ENCODE data around the gene PRTN3.

Gene PRTN3

DNA sequence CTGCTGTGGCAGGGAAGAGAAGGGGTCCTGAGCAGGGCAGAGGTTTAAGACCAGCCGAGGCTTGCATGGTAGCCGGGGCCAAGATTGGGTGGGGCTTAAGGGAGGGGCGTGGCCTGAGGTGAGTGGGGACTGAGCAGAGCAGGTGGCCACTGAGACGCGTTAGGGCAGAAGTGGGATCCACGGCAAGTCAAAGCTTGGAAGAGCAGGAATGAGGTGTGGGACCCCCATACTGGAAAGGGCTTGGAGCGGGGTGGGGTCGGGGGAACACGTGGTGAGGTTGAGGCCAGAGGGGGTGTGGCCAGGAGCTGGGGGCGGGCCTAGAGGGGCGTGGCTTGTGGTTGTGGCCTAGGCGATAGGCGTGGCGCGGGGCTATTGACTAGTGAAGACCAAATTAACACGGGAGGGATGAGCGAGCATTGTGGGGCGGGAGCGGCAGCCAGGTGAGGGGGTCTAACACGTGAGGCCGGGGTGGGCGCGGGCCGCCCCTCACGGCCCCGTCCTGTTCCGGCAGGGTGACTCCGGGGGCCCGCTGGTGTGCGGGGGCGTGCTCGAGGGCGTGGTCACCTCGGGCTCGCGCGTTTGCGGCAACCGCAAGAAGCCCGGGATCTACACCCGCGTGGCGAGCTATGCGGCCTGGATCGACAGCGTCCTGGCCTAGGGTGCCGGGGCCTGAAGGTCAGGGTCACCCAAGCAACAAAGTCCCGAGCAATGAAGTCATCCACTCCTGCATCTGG is 21.9 kb downstream of the PRTN3 start:
- H3K27ac ChIP-seq (ENCODE audit: poor library complexity, severe bottlenecking): no peak overlapping the region
- no peaks in the 10 kb centered on the region for H3K36me3 ChIP-seq (ENCODE audit: low read depth)
- H3K4me1 ChIP-seq (ENCODE audit: insufficient read depth, poor library complexity, severe bottlenecking): peaks cover 3% of the 10 kb centered on the region
- DNase-seq (ENCODE audit: low spot score) (no peak), ATAC-seq (ENCODE audit: low read depth) (peak; percentile 48)
- TF ChIP-seq, protein P1, sequence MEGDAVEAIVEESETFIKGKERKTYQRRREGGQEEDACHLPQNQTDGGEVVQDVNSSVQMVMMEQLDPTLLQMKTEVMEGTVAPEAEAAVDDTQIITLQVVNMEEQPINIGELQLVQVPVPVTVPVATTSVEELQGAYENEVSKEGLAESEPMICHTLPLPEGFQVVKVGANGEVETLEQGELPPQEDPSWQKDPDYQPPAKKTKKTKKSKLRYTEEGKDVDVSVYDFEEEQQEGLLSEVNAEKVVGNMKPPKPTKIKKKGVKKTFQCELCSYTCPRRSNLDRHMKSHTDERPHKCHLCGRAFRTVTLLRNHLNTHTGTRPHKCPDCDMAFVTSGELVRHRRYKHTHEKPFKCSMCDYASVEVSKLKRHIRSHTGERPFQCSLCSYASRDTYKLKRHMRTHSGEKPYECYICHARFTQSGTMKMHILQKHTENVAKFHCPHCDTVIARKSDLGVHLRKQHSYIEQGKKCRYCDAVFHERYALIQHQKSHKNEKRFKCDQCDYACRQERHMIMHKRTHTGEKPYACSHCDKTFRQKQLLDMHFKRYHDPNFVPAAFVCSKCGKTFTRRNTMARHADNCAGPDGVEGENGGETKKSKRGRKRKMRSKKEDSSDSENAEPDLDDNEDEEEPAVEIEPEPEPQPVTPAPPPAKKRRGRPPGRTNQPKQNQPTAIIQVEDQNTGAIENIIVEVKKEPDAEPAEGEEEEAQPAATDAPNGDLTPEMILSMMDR (IDR thresholded peaks at IDR 0.05; ENCODE audit: poor library complexity, severe bottlenecking): no peak
- H3K4me3 ChIP-seq (ENCODE audit: severe bottlenecking): no peak overlapping the region
- no peaks in the 10 kb centered on the region for H3K9me3 ChIP-seq (ENCODE audit: severe bottlenecking)
- H3K27me3 ChIP-seq (ENCODE audit: insufficient read depth, poor library complexity, severe bottlenecking): peaks cover 6% of the 10 kb centered on the region

DNA sequence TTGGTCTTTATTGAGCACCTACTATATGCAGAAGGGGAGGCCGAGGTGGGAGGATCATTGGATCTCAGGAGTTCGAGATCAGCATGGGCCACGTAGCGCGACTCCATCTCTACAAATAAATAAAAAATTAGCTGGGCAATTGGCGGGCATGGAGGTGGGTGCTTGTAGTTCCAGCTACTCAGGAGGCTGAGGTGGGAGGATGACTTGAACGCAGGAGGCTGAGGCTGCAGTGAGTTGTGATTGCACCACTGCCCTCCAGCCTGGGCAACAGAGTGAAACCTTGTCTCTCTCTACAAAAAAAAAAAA is 22.5 kb downstream of the PRTN3 start:
- Histone ChIP-seq H3K27ac (ENCODE audit: poor library complexity, severe bottlenecking) (no peak overlapping the region), H3K9me3 (ENCODE audit: severe bottlenecking) (no peaks in the 10 kb centered on the region), H3K27me3 (ENCODE audit: insufficient read depth, poor library complexity, severe bottlenecking) (peaks cover 6% of the 10 kb centered on the region), H3K36me3 (ENCODE audit: low read depth) (peaks cover under 1% of the 10 kb centered on the region), H3K4me3 (ENCODE audit: severe bottlenecking) (no peak overlapping the region), H3K4me1 (ENCODE audit: insufficient read depth, poor library complexity, severe bottlenecking) (peaks cover 3% of the 10 kb centered on the region)
- TF ChIP-seq, protein P1 (IDR thresholded peaks at IDR 0.05; ENCODE audit: poor library complexity, severe bottlenecking): no peak
- DNase-seq (ENCODE audit: low spot score) (no peak), ATAC-seq (ENCODE audit: low read depth) (no peak)

DNA sequence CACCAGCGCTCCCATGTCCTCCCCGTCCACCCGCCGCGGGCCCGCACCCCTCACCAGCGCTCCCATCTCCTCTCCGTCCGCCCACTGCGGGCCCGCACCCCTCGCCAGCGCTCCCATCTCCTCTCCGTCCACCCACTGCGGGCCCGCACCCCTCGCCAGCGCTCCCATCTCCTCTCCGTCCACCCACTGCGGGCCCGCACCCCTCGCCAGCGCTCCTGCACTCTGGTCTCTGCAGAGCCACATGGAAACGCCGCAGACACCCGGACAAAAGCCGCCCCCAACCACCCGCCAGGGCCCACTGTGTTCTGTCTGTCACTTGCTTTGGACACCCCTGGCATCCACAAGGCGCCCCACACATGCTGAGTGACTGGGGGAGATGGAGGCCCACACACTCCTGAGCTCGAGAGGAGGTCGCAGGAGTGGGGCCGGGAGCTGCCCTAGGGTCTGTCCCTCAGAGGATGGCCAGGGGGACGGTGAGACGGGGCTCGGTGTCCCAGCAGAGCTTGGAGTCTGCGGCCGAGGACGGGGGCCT is 26.0 kb downstream of the PRTN3 start:
- no peaks in the 10 kb centered on the region for H3K9me3 ChIP-seq (ENCODE audit: severe bottlenecking)
- no peaks in the 10 kb centered on the region for H3K27me3 ChIP-seq (ENCODE audit: insufficient read depth, poor library complexity, severe bottlenecking)
- H3K4me3 ChIP-seq (ENCODE audit: severe bottlenecking): no peak overlapping the region
- no peak overlapping the region for H3K27ac ChIP-seq (ENCODE audit: poor library complexity, severe bottlenecking)
- no peak for ATAC-seq (ENCODE audit: low read depth)
- TF ChIP-seq, protein P1 (IDR thresholded peaks at IDR 0.05; ENCODE audit: poor library complexity, severe bottlenecking): no peak
- no peak for DNase-seq (ENCODE audit: low spot score)
- H3K36me3 ChIP-seq (ENCODE audit: low read depth): peaks cover 16% of the 10 kb centered on the region
- H3K4me1 ChIP-seq (ENCODE audit: insufficient read depth, poor library complexity, severe bottlenecking): peaks cover 9% of the 10 kb centered on the region

DNA sequence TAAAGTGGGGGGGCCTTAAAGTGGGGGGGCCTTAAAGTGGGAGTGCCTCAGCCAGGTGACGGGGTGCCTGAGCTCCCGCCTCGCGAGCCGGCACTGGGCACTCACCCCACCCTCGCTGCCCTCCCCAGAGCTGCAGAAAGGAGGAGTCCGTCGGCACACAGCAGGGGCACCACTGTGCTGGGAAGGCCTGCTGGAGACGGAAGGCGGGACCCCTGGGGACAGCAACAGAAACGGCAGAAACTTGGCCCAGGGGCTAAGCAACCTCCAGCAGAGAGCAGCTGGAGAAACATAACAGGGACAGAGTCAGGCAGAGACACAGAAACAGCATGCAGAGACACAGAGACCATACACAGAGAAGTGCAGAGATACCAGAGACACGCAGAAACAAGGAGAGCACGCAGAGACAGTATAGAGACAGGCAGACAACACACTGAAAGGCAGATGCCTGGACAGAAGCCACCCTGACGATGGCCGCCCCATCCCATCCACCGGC is 26.5 kb downstream of the PRTN3 start:
- Histone ChIP-seq H3K4me1 (ENCODE audit: insufficient read depth, poor library complexity, severe bottlenecking) (peaks cover 14% of the 10 kb centered on the region), H3K27ac (ENCODE audit: poor library complexity, severe bottlenecking) (no peak overlapping the region), H3K9me3 (ENCODE audit: severe bottlenecking) (no peaks in the 10 kb centered on the region)

More for the DNA sequence above, 26.5 kb downstream of the PRTN3 start:
- Histone ChIP-seq H3K27me3 (ENCODE audit: insufficient read depth, poor library complexity, severe bottlenecking) (no peaks in the 10 kb centered on the region), H3K4me3 (ENCODE audit: severe bottlenecking) (no peak overlapping the region), H3K36me3 (ENCODE audit: low read depth) (peaks cover 16% of the 10 kb centered on the region)
- ATAC-seq (ENCODE audit: low read depth) (no peak), DNase-seq (ENCODE audit: low spot score) (no peak)
- TF ChIP-seq, protein P1 (IDR thresholded peaks at IDR 0.05; ENCODE audit: poor library complexity, severe bottlenecking): no peak

Data from RWPE2 (cell line).